ENCODE results near the gene ZNF846.
"Not testable (repeated sequence)": the region's sequence is repeated elsewhere in the genome, so short reads cannot be mapped to it uniquely, and the experiment has no call there.

Gene ZNF846

DNA sequence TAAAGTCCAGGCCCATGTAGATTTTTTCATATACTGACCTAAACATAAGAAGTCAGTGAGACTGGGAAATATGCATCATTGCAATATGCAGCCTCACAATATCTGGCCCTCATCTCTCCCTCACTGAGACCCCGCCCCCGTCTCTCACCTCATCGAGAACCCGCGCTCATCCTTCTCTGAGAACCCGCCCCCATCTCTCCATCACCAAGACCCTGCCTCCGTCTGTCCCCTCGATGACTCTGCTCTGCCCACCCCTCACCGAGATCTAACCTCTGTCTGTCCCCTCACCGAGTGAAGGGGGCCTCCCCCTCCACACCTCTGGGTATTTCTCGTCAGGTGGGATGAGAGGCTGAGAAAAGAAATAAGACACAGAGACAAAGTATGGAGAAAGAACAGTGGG lies 20.5 kb upstream of the ZNF846 start:
- H2AFZ ChIP-seq (ENCODE audit: low read depth), result no peak overlapping the region

DNA sequence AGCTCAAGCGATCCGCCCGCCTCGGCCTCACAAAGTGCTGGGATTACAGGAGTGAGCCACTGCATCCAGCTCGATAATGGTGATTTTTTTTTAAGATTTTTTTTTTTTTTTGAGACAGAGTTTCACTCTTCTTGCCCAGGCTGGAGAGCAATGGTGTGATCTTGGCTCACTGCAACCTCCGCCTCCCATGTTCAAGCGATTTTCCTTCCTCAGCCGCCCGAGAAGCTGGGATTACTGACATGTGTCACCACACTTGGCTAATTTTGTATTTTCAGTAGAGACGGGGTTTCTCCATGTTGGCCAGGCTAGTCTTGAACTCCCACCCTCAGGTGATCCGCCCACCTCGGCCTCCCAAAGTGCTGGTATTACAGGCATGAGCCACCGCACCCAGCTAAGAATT lies 20.1 kb upstream of the ZNF846 start:
- not testable (repeated sequence) for H3K27me3 ChIP-seq (ENCODE audit: insufficient read depth, low read depth); H3K4me2 ChIP-seq; H2AFZ ChIP-seq (ENCODE audit: low read depth); H4K20me1 ChIP-seq (ENCODE audit: insufficient read depth); H3K27ac ChIP-seq; H3K36me3 ChIP-seq (ENCODE audit: insufficient read depth); H3K79me2 ChIP-seq (ENCODE audit: insufficient read depth, low read depth); H3K9ac ChIP-seq; H3K4me3 ChIP-seq (IDR thresholded peaks at IDR 0.05; ENCODE audit: insufficient read depth, low read depth, low read length)
- H3K4me1 ChIP-seq (ENCODE audit: low read depth, poor library complexity, severe bottlenecking), result peaks cover 13% of the 10 kb centered on the region

More for the DNA sequence above, 20.5 kb upstream of the ZNF846 start:
- Histone ChIP-seq H3K9ac (no peak overlapping the region), H3K4me1 (ENCODE audit: low read depth, poor library complexity, severe bottlenecking) (peaks cover 13% of the 10 kb centered on the region), H3K79me2 (ENCODE audit: insufficient read depth, low read depth) (no peaks in the 10 kb centered on the region), H3K4me2 (no peak overlapping the region), H3K27ac (no peak overlapping the region), H4K20me1 (ENCODE audit: insufficient read depth) (no peaks in the 10 kb centered on the region), H3K4me3 (IDR thresholded peaks at IDR 0.05; ENCODE audit: insufficient read depth, low read depth, low read length) (no peak overlapping the region), H3K36me3 (ENCODE audit: insufficient read depth) (no peaks in the 10 kb centered on the region), H3K27me3 (ENCODE audit: insufficient read depth, low read depth) (no peaks in the 10 kb centered on the region)
- TF ChIP-seq, protein P1, sequence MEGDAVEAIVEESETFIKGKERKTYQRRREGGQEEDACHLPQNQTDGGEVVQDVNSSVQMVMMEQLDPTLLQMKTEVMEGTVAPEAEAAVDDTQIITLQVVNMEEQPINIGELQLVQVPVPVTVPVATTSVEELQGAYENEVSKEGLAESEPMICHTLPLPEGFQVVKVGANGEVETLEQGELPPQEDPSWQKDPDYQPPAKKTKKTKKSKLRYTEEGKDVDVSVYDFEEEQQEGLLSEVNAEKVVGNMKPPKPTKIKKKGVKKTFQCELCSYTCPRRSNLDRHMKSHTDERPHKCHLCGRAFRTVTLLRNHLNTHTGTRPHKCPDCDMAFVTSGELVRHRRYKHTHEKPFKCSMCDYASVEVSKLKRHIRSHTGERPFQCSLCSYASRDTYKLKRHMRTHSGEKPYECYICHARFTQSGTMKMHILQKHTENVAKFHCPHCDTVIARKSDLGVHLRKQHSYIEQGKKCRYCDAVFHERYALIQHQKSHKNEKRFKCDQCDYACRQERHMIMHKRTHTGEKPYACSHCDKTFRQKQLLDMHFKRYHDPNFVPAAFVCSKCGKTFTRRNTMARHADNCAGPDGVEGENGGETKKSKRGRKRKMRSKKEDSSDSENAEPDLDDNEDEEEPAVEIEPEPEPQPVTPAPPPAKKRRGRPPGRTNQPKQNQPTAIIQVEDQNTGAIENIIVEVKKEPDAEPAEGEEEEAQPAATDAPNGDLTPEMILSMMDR (conservative IDR thresholded peaks at IDR 0.05; ENCODE audit: low read depth, low read length), result no peak

DNA sequence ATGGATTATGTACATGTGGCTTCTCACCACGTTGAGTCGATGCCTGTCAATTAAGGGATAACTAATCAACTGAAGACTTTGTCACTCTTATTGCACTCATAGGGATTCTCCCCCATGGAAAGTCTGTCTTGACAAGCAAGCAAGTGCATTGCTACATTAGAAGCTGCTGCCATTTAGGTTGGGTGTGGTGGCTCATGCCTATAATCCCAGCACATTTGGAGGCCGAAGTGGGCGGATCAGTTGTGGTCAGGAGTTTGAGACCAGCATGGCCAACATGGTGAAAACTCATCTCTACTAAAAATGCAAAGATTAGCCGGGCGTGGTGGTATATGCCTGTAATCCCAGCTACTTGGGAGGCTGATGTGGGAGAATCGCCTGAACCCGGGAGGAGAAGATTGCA lies 18.3 kb upstream of the ZNF846 start:
- H4K20me1 ChIP-seq (ENCODE audit: insufficient read depth), result no peaks in the 10 kb centered on the region
- H3K9ac ChIP-seq, result no peak overlapping the region
- H2AFZ ChIP-seq (ENCODE audit: low read depth), result no peak overlapping the region
- H3K4me1 ChIP-seq (ENCODE audit: low read depth, poor library complexity, severe bottlenecking), result peaks cover 13% of the 10 kb centered on the region
- H3K79me2 ChIP-seq (ENCODE audit: insufficient read depth, low read depth), result no peaks in the 10 kb centered on the region
- H3K4me2 ChIP-seq, result no peak overlapping the region
- no peak overlapping the region for H3K4me3 ChIP-seq (IDR thresholded peaks at IDR 0.05; ENCODE audit: insufficient read depth, low read depth, low read length)
- H3K27me3 ChIP-seq (ENCODE audit: insufficient read depth, low read depth), result no peaks in the 10 kb centered on the region
- H3K36me3 ChIP-seq (ENCODE audit: insufficient read depth), result no peaks in the 10 kb centered on the region
- TF ChIP-seq, protein P1 (conservative IDR thresholded peaks at IDR 0.05; ENCODE audit: low read depth, low read length), result no peak
- H3K27ac ChIP-seq, result no peak overlapping the region

GRCh38 chr19:9786342-9786741 lies 17.8 kb upstream of the ZNF846 start:
- Histone ChIP-seq H2AFZ (ENCODE audit: low read depth) (peak overlapping the region; percentile 98; the same call in 1 of the 2 replicates), H3K4me3 (IDR thresholded peaks at IDR 0.05; ENCODE audit: insufficient read depth, low read depth, low read length) (no peak overlapping the region), H3K27ac (no peak overlapping the region), H3K79me2 (ENCODE audit: insufficient read depth, low read depth) (no peaks in the 10 kb centered on the region), H3K9ac (no peak overlapping the region), H3K4me2 (peak overlapping the region; percentile 71; the same call in 1 of the 2 replicates), H3K36me3 (ENCODE audit: insufficient read depth) (no peaks in the 10 kb centered on the region), H3K4me1 (ENCODE audit: low read depth, poor library complexity, severe bottlenecking) (peaks cover 13% of the 10 kb centered on the region), H4K20me1 (ENCODE audit: insufficient read depth) (no peaks in the 10 kb centered on the region), H3K27me3 (ENCODE audit: insufficient read depth, low read depth) (no peaks in the 10 kb centered on the region)
- TF ChIP-seq, protein P1 (conservative IDR thresholded peaks at IDR 0.05; ENCODE audit: low read depth, low read length), result no peak

DNA sequence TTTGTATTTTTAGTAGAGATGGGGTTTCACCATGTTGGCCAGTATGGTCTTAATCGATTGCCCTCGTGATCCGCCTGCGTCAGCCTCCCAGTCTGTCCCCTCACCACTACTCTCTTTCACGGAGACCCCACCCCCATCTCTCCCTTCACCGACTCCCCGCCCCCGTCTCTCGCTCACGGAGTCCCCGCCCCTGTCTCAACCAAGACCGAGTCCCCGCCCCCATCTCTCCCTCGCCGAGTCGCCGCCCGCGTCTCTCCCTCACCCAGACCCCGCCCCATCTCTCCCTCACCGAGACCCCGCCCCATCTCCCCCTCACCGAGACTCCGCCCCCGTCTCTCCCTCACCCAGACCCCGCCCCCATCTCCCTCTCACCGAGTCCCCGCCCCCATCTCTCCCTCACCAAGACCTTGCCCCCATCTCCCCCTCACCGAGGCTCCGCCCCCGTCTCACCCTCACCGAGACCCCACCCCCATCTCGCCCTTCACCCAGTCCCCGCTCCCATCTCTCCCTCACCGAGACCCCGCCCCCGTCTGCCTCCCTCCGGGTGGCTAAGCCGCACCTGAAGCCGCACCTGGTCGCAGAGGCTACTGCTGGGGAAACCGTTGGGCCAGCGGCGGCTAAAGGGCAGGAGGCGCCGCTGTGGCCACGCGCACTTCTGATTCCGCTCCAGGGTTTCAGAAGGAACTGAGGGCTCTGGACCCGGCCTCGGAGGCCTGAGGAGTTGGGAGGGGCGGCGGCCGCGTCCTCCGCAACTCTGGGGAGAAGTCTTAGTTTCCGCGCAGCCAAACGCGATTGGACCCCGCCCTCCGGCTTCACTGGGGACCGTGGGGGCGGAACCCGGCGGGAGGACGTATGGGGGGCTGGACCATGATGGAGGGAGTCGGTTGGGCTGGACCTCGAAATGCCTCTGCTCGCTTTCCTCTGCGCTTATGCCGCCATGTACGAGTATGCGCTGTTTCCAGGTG lies 17.1 kb upstream of the ZNF846 start:
- H3K27me3 ChIP-seq (ENCODE audit: insufficient read depth, low read depth), result no peaks in the 10 kb centered on the region
- peaks cover 6% of the 10 kb centered on the region for H3K4me1 ChIP-seq (ENCODE audit: low read depth, poor library complexity, severe bottlenecking)
- H3K27ac ChIP-seq, result peak overlapping the region; percentile 32; the same call in 1 of the 2 replicates
- H3K36me3 ChIP-seq (ENCODE audit: insufficient read depth), result no peaks in the 10 kb centered on the region
- peak overlapping the region; percentile 86 for H3K4me2 ChIP-seq
- TF ChIP-seq, protein P1 (conservative IDR thresholded peaks at IDR 0.05; ENCODE audit: low read depth, low read length), result no peak
- H3K9ac ChIP-seq, result no peak overlapping the region; the same call in 1 of the 2 replicates
- no peak overlapping the region for H3K4me3 ChIP-seq (IDR thresholded peaks at IDR 0.05; ENCODE audit: insufficient read depth, low read depth, low read length)
- no peaks in the 10 kb centered on the region for H3K79me2 ChIP-seq (ENCODE audit: insufficient read depth, low read depth)
- H2AFZ ChIP-seq (ENCODE audit: low read depth), result peak overlapping the region; percentile 98
- no peaks in the 10 kb centered on the region for H4K20me1 ChIP-seq (ENCODE audit: insufficient read depth)

DNA sequence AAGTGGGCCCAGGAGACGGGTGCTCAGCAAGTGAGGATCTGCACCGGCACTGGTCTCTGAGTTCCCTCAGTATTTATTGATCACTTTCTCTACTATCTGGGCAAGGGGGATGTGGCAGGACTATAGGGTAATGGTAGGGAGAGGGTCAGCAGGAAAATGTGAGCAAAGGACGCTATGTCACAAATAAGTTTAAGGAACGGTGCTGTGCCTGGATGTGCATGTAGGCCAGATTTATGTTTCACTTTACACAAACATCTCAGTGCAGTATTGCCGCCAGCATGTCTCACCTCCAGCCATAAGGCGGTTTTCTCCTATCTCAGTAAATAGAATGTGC lies 15.6 kb upstream of the ZNF846 start:
- not testable (repeated sequence) for H3K9ac ChIP-seq; H3K27ac ChIP-seq; H2AFZ ChIP-seq (ENCODE audit: low read depth); H3K4me2 ChIP-seq; H3K4me3 ChIP-seq (IDR thresholded peaks at IDR 0.05; ENCODE audit: insufficient read depth, low read depth, low read length); H3K79me2 ChIP-seq (ENCODE audit: insufficient read depth, low read depth); H4K20me1 ChIP-seq (ENCODE audit: insufficient read depth); H3K27me3 ChIP-seq (ENCODE audit: insufficient read depth, low read depth); H3K36me3 ChIP-seq (ENCODE audit: insufficient read depth); H3K4me1 ChIP-seq (ENCODE audit: low read depth, poor library complexity, severe bottlenecking)

Data from KMS-11 (cell line).